Gastroesophageal sphincter (tissue), 3 donors: ENCODE results near the gene HOXC10.

ENCODE experiments used
- EP300 ChIP-seq: sonication (generic); formaldehyde crosslinking; IDR thresholded peaks from one replicate; pipeline ENCODE4 v1.6.1; 2017; ENCODE audit warnings: antibody characterized with exemption, mild to moderate bottlenecking
- POLR2A ChIP-seq, 2 donors: fragments of 450-650 bp; IDR thresholded peaks; one replicate each; pipeline ENCODE4 v1.6.1; 2017; ENCODE audit warnings: antibody characterized with exemption in 2 of 2, mild to moderate bottlenecking in 2 of 2, moderate library complexity in 1 of 2
- POLR2AphosphoS5 ChIP-seq: sonication (generic); formaldehyde crosslinking; IDR thresholded peaks from one replicate; pipeline ENCODE4 v1.6.1; 2017; ENCODE audit warnings: antibody characterized with exemption
- TF ChIP-seq, protein P1 (sequence below), 4 experiments: fragments of 200-600 bp in 2 of 4; fragments of 450-650 bp in 2 of 4; sonication (generic) in 1 of 4; IDR thresholded peaks; one replicate each; pipeline ENCODE4 v1.5.1; 2017 to 2019; ENCODE audit warnings: antibody characterized with exemption in 4 of 4, mild to moderate bottlenecking in 2 of 4, moderate library complexity in 2 of 4

DNA sequence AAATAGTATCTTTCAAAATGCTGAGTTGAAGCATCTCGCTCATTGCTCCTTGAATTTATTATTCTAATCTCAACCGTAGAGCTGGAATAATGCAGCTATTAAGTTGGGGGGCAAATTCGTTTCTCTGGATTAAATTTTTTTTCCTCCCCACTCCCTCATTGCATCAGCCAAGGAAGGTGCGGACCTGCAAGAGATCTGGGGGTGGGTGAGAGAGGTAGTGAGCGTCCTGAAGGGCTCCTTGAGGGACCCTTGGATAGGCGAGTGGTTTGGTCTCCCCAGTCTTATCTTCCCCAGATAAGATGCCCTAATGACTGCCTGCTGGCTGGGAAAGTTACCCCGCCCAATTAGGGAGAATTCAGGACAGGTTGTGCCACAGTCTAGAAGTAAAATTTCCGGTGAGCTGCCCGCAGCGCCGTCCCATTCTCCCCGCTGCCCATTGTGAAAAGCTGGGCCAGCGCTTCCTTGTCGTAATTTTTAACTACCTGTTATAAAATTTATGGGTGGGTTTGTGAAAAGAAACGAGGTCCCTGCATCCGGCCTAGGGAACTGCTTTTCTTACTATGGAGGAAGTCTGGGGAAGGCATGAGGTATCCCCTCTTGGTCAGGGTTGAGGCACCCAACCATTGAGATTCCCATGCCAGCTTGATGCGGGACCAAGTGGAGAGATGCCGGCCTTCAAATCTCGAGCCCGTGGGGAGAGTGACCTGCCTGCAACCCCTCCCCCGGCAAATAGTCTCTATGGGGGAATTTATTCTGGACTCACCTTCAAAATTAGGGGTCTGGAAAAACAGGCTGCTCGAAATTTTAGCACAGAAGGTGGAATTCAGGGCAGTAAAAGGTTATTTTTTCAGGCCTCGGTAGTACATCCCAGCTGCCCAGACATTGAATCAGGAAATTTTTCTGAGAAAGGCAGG is 30.3 kb downstream of the HOXC10 start:
- TF ChIP-seq, protein P1, sequence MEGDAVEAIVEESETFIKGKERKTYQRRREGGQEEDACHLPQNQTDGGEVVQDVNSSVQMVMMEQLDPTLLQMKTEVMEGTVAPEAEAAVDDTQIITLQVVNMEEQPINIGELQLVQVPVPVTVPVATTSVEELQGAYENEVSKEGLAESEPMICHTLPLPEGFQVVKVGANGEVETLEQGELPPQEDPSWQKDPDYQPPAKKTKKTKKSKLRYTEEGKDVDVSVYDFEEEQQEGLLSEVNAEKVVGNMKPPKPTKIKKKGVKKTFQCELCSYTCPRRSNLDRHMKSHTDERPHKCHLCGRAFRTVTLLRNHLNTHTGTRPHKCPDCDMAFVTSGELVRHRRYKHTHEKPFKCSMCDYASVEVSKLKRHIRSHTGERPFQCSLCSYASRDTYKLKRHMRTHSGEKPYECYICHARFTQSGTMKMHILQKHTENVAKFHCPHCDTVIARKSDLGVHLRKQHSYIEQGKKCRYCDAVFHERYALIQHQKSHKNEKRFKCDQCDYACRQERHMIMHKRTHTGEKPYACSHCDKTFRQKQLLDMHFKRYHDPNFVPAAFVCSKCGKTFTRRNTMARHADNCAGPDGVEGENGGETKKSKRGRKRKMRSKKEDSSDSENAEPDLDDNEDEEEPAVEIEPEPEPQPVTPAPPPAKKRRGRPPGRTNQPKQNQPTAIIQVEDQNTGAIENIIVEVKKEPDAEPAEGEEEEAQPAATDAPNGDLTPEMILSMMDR (IDR thresholded peaks at IDR 0.05), result no peak
- TF ChIP-seq POLR2AphosphoS5 (no peak), POLR2A (IDR thresholded peaks at IDR 0.05) (no peak), EP300 (no peak)
